ENCODE measurements around the gene DCP1B.

- TF ChIP-seq CTCF (IDR thresholded peaks at IDR 0.05 in 8 of 11, conservative IDR thresholded peaks at IDR 0.05 in 3 of 11): peak in 2 of 11 experiments; percentile 15 to 23
- TF ChIP-seq POLR2AphosphoS5 (IDR thresholded peaks at IDR 0.05): peak; percentile 89 to 94 (median 93)
- no peak for TF ChIP-seq POLR2A (IDR thresholded peaks at IDR 0.05)
These were observed at the start of gene DCP1B for GRCh38 chr12:2004113-2004929.
